GM21825 (cell line): Measurements from ENCODE around the gene ARHGEF26.

Source experiments
- ATAC-seq: cut with Tn5 transposase; IDR thresholded peaks from one replicate; pipeline ENCODE4 v1.9.1; 2021; ENCODE audit warnings: mild to moderate bottlenecking, moderate library complexity; ENCODE audit not compliant: unreplicated experiment

The ARHGEF26 gene

DNA sequence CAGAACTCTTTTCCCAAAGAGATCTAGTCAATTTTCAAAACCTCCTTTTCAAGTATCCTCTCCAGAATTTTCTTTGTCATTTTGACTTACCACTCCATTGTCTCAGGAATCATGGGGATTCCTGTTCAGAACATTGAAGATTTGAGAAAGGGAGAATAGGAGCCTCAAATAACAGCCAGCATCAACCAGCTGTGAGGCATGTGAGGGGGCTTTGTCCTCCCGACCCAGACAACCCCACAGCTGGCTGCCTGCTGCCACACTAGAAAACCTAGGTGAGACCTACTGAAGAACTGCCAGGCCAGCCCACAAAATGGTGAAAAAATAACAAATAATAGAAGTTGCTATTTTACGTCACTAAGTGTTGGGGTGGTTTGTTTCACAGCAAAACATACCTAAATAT is 5.9 kb upstream of the ARHGEF26 start:
- ATAC-seq: no peak

DNA sequence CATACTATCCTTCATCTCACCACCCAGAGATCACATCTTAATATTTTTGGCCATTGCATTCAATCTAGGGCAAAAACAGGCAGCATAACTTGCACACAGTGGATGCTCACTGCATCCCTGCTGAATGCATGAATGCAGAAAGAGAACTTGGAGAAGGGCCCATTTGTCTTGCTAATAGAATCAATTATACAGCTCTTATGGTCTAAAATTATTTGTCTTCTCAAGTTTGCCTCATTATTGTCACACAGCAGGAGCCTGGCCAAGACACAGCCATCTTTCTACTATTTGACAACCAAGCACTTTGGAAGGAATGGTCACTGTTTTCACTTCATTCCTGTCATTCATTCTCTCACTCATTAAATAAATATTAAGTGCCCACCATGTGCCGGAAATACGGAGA is 1.2 kb upstream of the ARHGEF26 start:
- no peak for ATAC-seq

DNA sequence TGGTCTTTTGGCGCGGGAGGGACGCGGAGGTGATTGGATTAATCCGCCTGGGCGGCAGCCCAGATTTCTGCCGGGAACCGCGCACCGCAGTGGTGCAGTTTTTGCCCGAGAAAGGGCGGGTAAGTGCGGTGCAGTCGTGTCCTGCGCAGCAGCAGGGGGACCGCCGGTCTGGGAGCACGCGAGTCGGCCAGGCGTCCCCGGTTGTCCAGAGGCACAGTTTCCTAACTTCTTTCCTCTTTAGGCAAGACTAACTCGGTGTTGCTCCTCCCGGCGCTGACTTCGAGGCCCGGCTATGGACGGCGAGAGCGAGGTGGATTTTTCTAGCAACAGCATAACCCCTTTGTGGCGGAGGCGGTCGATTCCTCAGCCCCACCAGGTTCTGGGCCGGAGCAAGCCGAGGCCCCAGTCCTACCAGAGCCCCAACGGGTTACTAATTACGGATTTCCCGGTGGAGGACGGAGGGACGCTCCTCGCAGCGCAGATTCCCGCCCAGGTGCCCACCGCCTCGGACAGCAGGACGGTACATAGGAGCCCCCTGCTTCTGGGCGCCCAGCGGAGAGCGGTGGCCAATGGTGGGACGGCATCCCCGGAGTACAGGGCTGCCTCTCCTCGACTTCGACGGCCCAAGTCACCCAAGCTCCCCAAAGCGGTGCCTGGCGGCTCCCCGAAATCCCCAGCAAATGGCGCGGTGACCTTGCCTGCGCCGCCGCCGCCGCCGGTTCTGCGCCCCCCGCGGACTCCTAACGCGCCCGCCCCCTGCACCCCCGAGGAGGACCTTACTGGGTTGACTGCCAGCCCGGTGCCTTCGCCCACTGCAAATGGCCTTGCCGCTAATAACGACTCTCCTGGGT is 736 bp downstream of the ARHGEF26 start:
- no peak for ATAC-seq

GRCh38 chr3:154122552-154122911 is 1.3 kb downstream of the ARHGEF26 start:
- no peak for ATAC-seq

DNA sequence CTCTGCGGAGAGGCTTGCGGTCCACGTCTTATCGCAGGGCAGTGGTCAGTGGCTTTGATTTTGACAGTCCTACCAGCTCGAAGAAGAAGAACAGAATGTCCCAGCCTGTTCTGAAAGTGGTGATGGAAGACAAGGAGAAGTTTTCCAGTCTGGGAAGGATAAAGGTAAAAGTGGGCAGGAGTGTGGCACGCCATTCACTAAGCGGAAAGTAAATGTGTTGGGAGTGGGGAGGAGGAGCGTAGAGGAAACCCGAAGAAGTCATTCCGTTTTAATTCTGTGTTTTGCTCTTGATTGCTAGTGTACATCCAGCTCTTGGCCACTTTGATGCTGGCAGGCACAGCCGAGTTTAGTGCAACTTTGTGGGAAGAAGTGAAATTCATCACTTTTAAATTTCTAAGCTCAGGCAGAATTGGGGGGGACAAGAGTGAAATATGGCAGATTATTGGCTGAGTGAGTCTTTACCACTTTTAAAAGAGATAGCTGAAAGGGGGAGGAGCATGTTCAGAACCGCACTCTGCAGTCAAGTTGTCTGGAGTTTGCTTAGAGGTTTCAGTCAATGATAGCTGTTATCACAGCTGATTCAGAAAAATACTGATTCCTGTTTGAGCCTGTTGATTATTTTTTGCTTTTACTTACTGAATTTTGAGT is 1.8 kb downstream of the ARHGEF26 start:
- ATAC-seq: no peak

DNA sequence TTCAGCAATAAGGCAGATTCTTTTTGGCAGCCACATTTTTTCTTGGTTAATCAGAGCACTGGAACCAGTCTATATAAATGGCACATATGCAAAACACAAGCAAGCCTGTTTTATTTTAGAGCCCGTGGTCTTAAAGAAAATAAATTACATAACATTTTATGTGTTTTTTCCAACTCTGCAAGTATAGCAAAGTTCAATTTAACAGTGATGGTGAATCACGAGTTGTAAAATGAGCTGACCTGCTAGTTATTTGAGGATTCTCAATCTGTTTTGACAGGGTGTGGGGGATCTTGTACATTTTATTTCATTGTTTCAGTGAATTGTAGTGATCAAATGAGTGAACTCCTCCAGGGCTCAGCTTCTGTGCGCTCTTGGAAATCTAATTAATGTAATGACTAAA is 2.7 kb downstream of the ARHGEF26 start:
- ATAC-seq: no peak

GRCh38 chr3:154125378-154126030 is 4.3 kb downstream of the ARHGEF26 start:
- ATAC-seq: no peak

DNA sequence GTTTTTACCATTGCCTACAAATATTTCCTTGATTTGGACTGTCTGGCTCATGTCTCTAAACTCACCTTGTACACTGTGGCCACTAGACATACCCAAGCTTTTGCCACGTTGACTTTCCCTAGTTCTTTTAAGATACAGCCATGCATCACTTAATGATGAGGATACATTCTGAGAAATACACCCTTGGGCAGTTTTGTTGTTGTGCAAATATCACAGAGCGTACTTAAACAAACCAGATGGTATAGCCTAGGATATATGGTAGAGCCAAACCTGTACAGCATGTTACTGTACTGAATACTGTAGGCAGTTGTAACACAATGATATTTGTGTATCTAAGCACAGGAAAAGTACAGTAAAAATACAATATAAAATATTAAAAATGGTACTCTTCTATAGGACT is 5.5 kb downstream of the ARHGEF26 start:
- no peak for ATAC-seq

GRCh38 chr3:154129625-154130024 is 8.4 kb downstream of the ARHGEF26 start:
- no peak for ATAC-seq

- ATAC-seq: no peak
Observed at GRCh38 chr3:154130540-154130939, 9.3 kb downstream of the ARHGEF26 start.

DNA sequence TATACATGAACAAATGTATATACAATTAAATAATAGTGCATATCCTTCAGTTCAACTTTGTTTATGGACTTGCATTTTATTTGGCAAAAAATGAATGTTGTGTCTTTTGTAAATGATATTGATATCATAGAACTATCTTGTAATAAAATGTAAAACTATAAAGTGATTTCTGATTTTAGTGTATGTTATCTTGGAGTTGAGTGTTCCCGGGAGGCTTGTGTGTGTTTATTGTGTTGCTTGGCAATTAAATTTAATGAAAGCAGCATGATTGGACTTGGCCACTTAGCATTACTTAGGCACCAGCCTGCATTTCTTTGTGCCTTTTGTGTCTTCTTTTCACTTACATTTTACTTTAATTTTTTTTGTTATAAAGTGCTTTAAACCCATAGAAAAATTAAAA is 10.6 kb downstream of the ARHGEF26 start:
- ATAC-seq: no peak

- ATAC-seq: no peak
Observed at GRCh38 chr3:154132777-154133375, 11.7 kb downstream of the ARHGEF26 start.

GRCh38 chr3:154135511-154136173 is 14.5 kb downstream of the ARHGEF26 start:
- ATAC-seq: no peak

DNA sequence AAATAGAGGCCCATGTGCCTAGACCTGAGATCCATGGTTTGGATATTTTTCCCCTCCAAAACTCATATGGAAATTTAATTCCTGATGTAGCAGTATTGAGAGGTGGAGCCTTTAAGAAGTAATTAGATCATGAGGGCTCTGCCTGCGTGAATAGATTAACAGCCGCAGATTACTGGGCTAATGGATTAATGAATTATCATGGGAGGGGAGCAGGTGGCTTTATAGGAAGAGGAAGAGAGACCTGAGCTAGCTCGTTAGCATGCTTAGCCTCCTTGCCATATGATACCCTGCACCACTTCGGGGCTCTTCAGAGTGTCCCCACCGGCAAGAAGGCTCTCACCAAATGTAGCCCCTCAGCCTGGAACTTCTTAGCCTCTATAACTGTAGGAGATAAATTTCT is 15.8 kb downstream of the ARHGEF26 start:
- ATAC-seq: no peak

GRCh38 chr3:154139996-154140436 is 18.8 kb downstream of the ARHGEF26 start:
- no peak for ATAC-seq

DNA sequence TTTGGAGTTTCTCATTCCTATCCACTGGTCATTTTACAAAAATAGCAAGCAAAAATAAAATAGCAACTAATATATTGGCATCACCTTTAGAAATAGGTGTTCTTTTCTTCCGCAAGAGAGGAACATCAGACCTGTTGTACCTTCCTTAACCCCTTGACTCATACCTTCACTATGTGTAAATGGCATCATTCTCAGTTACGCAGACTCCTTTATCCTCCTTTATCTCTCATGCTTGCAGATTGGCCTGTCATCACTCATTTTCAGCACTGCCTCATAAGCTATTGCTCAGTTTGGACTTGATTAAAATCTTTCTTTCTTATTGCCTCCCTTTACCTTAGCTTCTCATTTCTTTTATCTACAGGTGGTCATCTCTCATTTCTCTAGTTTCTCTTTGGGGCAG is 21.4 kb downstream of the ARHGEF26 start:
- ATAC-seq: no peak

- ATAC-seq: no peak
Observed at GRCh38 chr3:154143873-154144272, 22.7 kb downstream of the ARHGEF26 start.

DNA sequence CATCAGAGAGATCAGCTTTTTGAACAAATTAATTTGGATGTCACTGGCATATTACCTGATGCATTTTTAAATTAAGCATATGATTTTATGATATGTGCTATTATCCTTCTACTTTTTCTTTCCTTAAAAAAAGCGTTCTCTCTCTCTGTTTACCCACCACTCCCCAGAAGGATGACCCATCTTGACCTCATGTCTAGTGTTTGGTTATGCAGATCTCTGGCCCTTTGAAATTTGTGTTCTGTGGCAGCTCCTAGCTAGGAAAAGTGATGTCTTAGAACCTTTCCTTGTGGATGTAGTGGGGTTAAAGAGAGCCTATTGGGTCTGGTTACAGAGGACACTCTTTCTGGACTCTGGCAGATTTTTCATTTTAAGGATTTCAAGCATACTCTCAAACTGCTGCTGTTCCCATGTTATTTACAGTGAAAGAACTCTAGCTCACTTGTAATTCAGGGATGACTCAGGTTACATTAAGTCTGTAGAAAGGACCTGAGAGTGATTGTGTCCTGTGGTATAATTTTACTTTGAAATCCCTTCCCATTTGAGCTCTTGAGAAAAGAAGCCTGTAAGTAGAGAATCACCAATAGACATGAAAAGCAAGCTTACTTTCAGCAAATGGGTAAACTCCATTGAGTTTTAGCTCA is 23.8 kb downstream of the ARHGEF26 start:
- no peak for ATAC-seq

GRCh38 chr3:154148541-154148940 is 27.4 kb downstream of the ARHGEF26 start:
- no peak for ATAC-seq

DNA sequence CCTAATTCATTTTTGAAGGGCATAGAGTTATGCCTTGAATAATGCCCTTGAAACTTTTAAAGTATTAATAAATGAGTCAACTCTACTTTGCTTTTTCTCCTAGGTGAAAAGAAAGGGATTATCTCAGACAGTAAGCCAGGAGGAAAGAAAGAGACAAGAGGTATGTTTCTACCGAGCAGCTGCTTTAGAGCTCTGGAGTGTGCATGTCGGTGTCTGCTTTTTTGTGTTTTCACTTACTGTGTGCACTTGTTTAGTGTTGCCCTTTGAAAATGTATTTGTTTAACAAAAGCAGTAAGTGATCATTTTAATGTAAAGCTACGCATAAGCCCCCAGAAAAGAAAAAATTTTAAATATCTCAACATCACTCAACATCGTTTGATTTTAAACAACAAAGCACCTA is 28.1 kb downstream of the ARHGEF26 start:
- no peak for ATAC-seq

DNA sequence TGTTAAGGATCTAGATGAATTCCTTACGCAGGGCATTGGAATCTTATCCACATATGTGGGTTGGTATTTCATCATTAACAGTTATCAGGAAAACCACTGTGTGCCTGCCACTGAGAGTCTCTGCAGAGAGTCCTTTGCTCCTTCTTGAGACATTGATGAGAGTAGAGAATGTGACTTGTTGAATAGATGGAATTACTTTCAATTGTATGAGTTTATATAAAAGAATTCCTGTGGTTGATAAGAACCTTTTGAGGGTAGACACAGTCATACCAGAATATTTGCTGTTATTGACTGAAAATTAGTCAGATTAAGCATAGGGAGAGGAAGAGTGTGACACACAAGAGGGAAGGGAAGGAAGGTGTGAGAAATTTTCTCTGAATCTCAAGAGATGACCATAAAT is 30.8 kb downstream of the ARHGEF26 start:
- no peak for ATAC-seq
